Activated CD4-positive, alpha-beta T cell treated with anti-CD3 and anti-CD28 coated beads, Interleukin-2, amount 10 ng/mL, durations not matched to agents 24 days and 14 days (primary cell): ENCODE data around the gene NINJ2. TPM values are rescaled to one million over a fixed set of nuclear protein-coding genes. Genes with fewer than 3 reads are reported as not detected.

Experiments
- DNase-seq: peaks from one replicate; pipeline ENCODE4 v3.0.0; 2022
- H3K27ac Mint-ChIP-seq: one replicate; pipeline ENCODE4 v1.8.0; 2022; ENCODE audit warnings: mild to moderate bottlenecking, mixed read lengths
- H3K27me3 Mint-ChIP-seq: one replicate; pipeline ENCODE4 v1.8.0; 2022; ENCODE audit warnings: mixed read lengths
- H3K36me3 Mint-ChIP-seq: one replicate; pipeline ENCODE4 v1.8.0; 2022; ENCODE audit warnings: low read depth, mild to moderate bottlenecking, mixed read lengths
- H3K4me1 Mint-ChIP-seq: one replicate; pipeline ENCODE4 v1.8.0; 2021; ENCODE audit warnings: mixed read lengths
- H3K4me3 Mint-ChIP-seq: one replicate; pipeline ENCODE4 v1.8.0; 2022; ENCODE audit warnings: mild to moderate bottlenecking, moderate library complexity, mixed read lengths
- H3K9me3 Mint-ChIP-seq: one replicate; pipeline ENCODE4 v1.8.0; 2021; ENCODE audit warnings: mixed read lengths
- intact Hi-C: fragments of 100-400 bp; cut with micrococcal nuclease; formaldehyde crosslinking; loops from one replicate; pipeline ENCODE4 v1.15.1; 2023
- total RNA-seq: library from RNA; stranded (reverse); gene quantifications from 2 replicates; pipeline ENCODE4 v1.2.3, GENCODE V29; 2022

The NINJ2 gene
- total RNA-seq, 1 donor from 2014 or later: 4.8 TPM

- H3K27ac Mint-ChIP-seq: no peak overlapping the region
- peaks cover 52% of the 10 kb centered on the region for H3K4me1 Mint-ChIP-seq
- H3K9me3 Mint-ChIP-seq: no peaks in the 10 kb centered on the region
- intact Hi-C loops: loop anchor here (5.0 kb wide), 1 partner anchor 965 kb away; the partner anchor contains the start of gene FBXL14
- no peaks in the 10 kb centered on the region for H3K27me3 Mint-ChIP-seq
- H3K36me3 Mint-ChIP-seq: peaks cover 2% of the 10 kb centered on the region
- DNase-seq: no peak
- H3K4me3 Mint-ChIP-seq: no peak overlapping the region
Measured at GRCh38 chr12:627285-627684, 36.0 kb downstream of the NINJ2 start.

GRCh38 chr12:625998-626397, 37.2 kb downstream of the NINJ2 start:
- Mint-ChIP-seq H3K27me3 (no peaks in the 10 kb centered on the region), H3K9me3 (no peaks in the 10 kb centered on the region), H3K4me1 (peaks cover 46% of the 10 kb centered on the region), H3K4me3 (no peak overlapping the region), H3K27ac (no peak overlapping the region), H3K36me3 (peaks cover 2% of the 10 kb centered on the region)
- DNase-seq: no peak
- intact Hi-C loops: loop anchor here (5.0 kb wide), 1 partner anchor 966 kb away; the partner anchor contains the start of gene FBXL14

DNA sequence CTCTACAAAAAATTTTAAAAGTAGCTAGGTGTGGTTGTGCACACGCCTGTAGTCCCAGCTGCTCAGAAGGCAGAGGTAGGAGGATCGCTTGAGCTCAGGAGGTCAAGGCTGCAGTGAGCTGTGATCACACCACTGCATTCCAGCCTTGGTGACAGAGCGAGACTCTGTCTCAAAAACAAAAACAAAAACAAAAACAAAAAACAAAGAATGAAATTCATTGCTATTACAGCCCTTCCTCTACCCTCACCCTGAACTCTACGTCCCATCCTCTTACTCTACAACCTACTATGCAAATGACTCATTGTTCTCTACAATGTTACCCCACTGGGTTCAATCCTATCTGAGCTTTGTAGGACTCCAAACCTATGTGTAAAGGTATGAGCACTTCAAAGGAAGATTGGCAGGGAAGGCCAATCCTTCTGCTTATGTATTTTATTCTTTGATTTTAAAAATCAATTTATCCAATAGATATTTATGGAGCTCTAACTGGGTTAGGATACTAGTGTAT, 39.3 kb downstream of the NINJ2 start:
- peak overlapping the region; percentile 95 for H3K27ac Mint-ChIP-seq
- H3K9me3 Mint-ChIP-seq: no peaks in the 10 kb centered on the region
- H3K36me3 Mint-ChIP-seq: no peaks in the 10 kb centered on the region
- H3K4me1 Mint-ChIP-seq: peaks cover 45% of the 10 kb centered on the region
- H3K27me3 Mint-ChIP-seq: no peaks in the 10 kb centered on the region
- peak; percentile 57 for DNase-seq
- intact Hi-C loops: loop anchor here (5.0 kb wide), 1 partner anchor 88 kb away; no protein-coding TSS in a partner anchor
- no peak overlapping the region for H3K4me3 Mint-ChIP-seq

DNA sequence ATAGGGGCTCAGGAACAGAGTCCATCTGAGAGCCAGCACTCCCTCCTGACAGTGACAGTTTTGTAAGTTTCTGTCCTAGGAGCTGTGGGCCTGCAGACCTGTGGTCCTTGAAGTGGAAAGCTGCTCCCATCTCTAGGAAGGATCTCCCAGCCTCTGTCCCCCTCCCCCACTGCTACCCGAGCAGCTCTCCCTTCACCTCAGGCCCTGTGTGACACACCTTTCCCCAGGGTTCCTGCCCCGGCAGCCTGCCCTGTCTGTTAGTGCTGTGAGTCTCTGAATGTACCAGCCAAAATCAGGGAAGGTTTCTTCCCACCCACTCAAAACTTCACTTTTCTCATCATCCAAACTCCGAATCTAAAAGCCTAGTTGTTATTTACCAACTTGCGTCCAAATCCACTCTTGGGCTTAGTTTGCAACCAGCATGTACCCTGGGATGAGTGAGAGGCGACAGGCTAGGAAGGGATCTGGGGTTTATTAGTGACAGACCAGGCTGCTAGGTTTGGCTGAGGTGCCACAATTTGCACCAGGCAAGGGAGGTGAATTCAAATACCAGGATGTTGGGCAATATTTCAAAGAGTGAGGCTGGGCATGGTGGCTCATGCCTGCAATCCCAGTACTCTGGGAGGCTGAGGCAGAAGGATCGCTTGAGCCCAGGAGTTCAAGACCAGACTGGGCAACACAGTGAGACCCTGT, 39.9 kb downstream of the NINJ2 start:
- intact Hi-C loops: loop anchor here (5.0 kb wide), 1 partner anchor 89 kb away; no protein-coding TSS in a partner anchor
- Mint-ChIP-seq H3K4me3 (peak overlapping the region; percentile 59), H3K36me3 (no peaks in the 10 kb centered on the region), H3K9me3 (no peaks in the 10 kb centered on the region), H3K27me3 (no peaks in the 10 kb centered on the region), H3K27ac (peak overlapping the region; percentile 95), H3K4me1 (peaks cover 44% of the 10 kb centered on the region)
- DNase-seq: peak; percentile 64

DNA sequence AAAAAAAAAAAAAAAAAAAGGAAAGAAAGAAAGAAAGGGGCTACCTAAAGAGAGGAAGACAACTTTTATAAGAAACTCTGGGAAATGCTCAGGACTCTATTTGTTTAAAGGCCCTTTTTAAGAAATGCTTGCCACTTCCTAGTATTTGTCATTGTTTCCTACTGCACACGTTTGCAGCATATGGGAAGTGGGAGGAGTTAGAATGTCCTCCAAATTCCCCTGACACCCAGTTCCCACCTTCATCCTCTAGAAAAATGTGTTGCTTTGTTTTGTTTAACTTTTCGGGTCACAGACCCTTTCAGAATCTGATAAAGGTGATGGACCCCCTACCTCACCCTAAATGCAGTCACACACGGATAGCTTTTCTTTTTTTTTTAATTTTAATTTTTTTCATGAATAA, 40.8 kb downstream of the NINJ2 start:
- DNase-seq: peak; percentile 81
- Mint-ChIP-seq H3K27ac (peak overlapping the region; percentile 95), H3K9me3 (no peaks in the 10 kb centered on the region), H3K4me3 (peak overlapping the region; percentile 58), H3K4me1 (peaks cover 44% of the 10 kb centered on the region), H3K36me3 (no peaks in the 10 kb centered on the region), H3K27me3 (no peaks in the 10 kb centered on the region)
- intact Hi-C loops: loop anchor here (1.0 to 5.0 kb wide), 2 partner anchors 8 to 90 kb away; no protein-coding TSS in a partner anchor

DNA sequence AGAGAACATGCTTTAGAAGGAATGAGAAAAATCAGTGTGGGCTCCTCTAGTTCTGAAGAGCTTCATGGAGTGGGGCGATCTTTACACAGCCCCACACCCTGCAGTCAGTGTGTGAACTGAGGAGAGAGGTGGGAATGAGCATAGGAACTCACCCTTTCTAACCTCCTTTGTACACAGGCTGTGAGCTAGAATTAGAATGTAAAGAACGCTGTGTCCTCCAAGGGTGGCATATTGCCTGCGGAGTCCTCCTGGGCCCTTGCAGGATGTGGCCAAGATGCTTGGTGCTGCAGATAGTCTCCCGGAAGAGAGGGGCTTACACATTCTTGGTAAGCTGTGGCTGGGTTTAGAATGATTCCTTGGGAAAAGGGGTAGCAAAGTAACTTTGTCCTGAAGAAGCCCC, 43.9 kb downstream of the NINJ2 start:
- Mint-ChIP-seq H3K4me3 (no peak overlapping the region), H3K27ac (peak overlapping the region; percentile 68), H3K36me3 (no peaks in the 10 kb centered on the region), H3K27me3 (no peaks in the 10 kb centered on the region), H3K9me3 (no peaks in the 10 kb centered on the region), H3K4me1 (peaks cover 56% of the 10 kb centered on the region)
- intact Hi-C loops: loop anchor here (10.0 kb wide), 1 partner anchor 45 kb away; the partner anchor contains the start of gene NINJ2
- DNase-seq: peak; percentile 70

DNA sequence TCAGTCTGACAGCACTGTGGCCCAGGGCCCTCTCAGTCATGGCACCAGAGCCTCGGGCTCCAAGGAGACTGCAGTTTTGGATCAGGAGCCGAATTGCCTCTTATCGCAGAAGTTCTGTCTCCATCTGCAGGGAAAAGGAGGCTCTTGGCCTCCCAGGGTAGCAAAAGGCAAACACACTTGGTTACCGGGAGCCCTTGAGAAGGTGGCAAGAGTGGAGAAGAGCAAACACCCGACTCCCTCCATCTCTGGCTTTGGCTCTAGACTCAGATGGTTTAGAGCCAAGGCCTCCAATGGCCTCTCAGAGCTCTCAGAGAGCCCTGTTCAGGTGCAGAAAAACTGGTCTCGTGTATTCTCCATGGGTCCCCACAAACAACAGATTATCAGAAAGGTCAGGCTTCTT, 44.6 kb downstream of the NINJ2 start:
- Mint-ChIP-seq H3K36me3 (no peaks in the 10 kb centered on the region), H3K4me1 (peaks cover 53% of the 10 kb centered on the region), H3K9me3 (no peaks in the 10 kb centered on the region), H3K27me3 (no peaks in the 10 kb centered on the region), H3K4me3 (no peak overlapping the region), H3K27ac (peak overlapping the region; percentile 68)
- intact Hi-C loops: loop anchor here (10.0 kb wide), 1 partner anchor 46 kb away; the partner anchor contains the start of gene NINJ2
- no peak for DNase-seq

GRCh38 chr12:617304-617915, 45.8 kb downstream of the NINJ2 start:
- intact Hi-C loops: loop anchor here (10.0 kb wide), 1 partner anchor 47 kb away; the partner anchor contains the start of gene NINJ2
- Mint-ChIP-seq H3K36me3 (no peaks in the 10 kb centered on the region), H3K27ac (no peak overlapping the region), H3K4me3 (no peak overlapping the region), H3K27me3 (no peaks in the 10 kb centered on the region), H3K4me1 (peaks cover 41% of the 10 kb centered on the region), H3K9me3 (no peaks in the 10 kb centered on the region)
- DNase-seq: no peak

GRCh38 chr12:615620-616019, 47.6 kb downstream of the NINJ2 start:
- no peak overlapping the region for H3K27ac Mint-ChIP-seq
- intact Hi-C loops: loop anchor here (2.0 to 10.0 kb wide), 2 partner anchors 23 to 49 kb away; partner anchors contain the start of gene NINJ2
- no peaks in the 10 kb centered on the region for H3K36me3 Mint-ChIP-seq
- no peak overlapping the region for H3K4me3 Mint-ChIP-seq
- H3K4me1 Mint-ChIP-seq: peaks cover 44% of the 10 kb centered on the region
- no peaks in the 10 kb centered on the region for H3K27me3 Mint-ChIP-seq
- H3K9me3 Mint-ChIP-seq: no peaks in the 10 kb centered on the region
- DNase-seq: no peak

DNA sequence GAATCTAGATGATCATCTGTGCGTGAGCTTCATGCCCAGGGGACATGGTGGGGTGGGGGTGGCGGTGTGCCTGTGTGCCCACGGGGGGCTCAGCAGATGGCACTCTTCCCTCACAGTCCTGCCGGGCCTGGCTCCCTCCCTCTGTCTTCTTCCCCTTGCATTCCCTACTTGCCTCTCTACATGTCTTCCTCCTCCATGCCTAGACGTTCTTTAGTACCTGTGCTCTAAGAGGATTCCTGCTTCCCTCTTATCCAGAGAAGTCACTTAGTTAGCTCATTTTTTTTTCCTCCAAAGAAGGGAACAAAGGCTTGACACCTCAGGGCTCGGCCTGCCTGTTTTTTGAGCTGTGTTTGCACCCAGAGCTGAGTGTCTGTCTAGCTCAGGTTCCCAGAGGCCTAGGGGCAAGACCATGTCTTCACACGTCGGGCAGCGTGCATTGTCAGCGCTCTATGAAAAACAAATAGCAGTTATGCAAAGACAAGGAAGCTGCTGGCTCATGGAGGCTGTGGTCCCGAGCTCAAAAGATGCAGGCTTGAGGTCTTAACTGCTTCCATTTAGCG, 48.8 kb downstream of the NINJ2 start:
- Mint-ChIP-seq H3K4me1 (peaks cover 49% of the 10 kb centered on the region), H3K36me3 (no peaks in the 10 kb centered on the region), H3K27me3 (no peaks in the 10 kb centered on the region), H3K27ac (no peak overlapping the region), H3K4me3 (no peak overlapping the region), H3K9me3 (no peaks in the 10 kb centered on the region)
- peak; percentile 67 for DNase-seq
- intact Hi-C loops: loop anchor here (2.0 to 10.0 kb wide), 2 partner anchors 24 to 50 kb away; partner anchors contain the start of gene NINJ2

DNA sequence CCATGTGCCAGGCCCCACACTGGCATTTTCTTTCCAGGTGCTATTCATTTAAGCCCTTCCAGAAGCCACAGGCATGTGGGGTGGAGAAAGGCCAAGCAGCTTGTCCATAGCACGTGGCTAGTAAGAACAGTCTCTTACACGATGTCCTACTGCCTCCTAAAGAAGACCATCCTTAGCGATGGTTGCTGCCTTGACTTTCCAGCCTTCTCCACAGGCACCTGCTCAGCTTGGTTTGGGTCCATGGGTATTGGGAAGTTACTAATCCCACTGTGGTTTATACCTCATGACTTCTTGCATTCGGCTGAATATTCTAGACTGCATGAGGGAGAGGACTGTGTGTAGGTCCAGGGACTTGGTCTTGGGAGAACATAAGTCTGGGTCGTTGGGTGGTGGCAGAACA, 49.2 kb downstream of the NINJ2 start:
- Mint-ChIP-seq H3K27ac (no peak overlapping the region), H3K27me3 (no peaks in the 10 kb centered on the region), H3K4me1 (peaks cover 44% of the 10 kb centered on the region), H3K9me3 (no peaks in the 10 kb centered on the region), H3K4me3 (no peak overlapping the region), H3K36me3 (no peaks in the 10 kb centered on the region)
- DNase-seq: no peak
- intact Hi-C loops: loop anchor here (2.0 to 10.0 kb wide), 2 partner anchors 25 to 51 kb away; partner anchors contain the start of gene NINJ2

GRCh38 chr12:612886-613285, 50.4 kb downstream of the NINJ2 start:
- no peaks in the 10 kb centered on the region for H3K36me3 Mint-ChIP-seq
- intact Hi-C loops: loop anchor here (10.0 kb wide), 1 partner anchor 52 kb away; the partner anchor contains the start of gene NINJ2
- H3K4me3 Mint-ChIP-seq: no peak overlapping the region

GRCh38 chr12:612293-612692, 51.0 kb downstream of the NINJ2 start:
- Mint-ChIP-seq H3K36me3 (no peaks in the 10 kb centered on the region), H3K4me1 (peaks cover 54% of the 10 kb centered on the region), H3K4me3 (no peak overlapping the region), H3K27me3 (no peaks in the 10 kb centered on the region), H3K9me3 (no peaks in the 10 kb centered on the region), H3K27ac (no peak overlapping the region)
- intact Hi-C loops: loop anchor here (10.0 kb wide), 1 partner anchor 53 kb away; the partner anchor contains the start of gene NINJ2
- DNase-seq: no peak

More at GRCh38 chr12:612886-613285, 50.4 kb downstream of the NINJ2 start:
- Mint-ChIP-seq H3K9me3 (no peaks in the 10 kb centered on the region), H3K4me1 (peaks cover 49% of the 10 kb centered on the region), H3K27me3 (no peaks in the 10 kb centered on the region), H3K27ac (peak overlapping the region; percentile 6)
- DNase-seq: no peak
